SK-N-SH (cell line): ENCODE data around the gene KCNIP4. TPM values are rescaled to one million over a fixed set of nuclear protein-coding genes. Genes with fewer than 3 reads are reported as not detected.
A peak's percentile ranks its signal among the peaks of the same experiment; 100 is the strongest.

Experiments
- CTCF ChIA-PET: fragments of 300-600, 350-600 bp; formaldehyde crosslinking; extraction: SDS; loops from one replicate; lab custom pipeline; 2021; lab: Yijun Ruan, JAX
- POLR2A ChIA-PET: fragments of 350-600 bp; sonication (Branson Sonifier 250); formaldehyde crosslinking; extraction: SDS; loops from one replicate; lab custom pipeline; 2020; ENCODE audit warnings: antibody characterized with exemption, inconsistent platforms; lab: Yijun Ruan, JAX
- DNase-seq: peaks from one replicate; pipeline ENCODE4 v3.0.0; 2012
- H2AFZ ChIP-seq: fragments of 200-600 bp; sonication (generic); 2 replicates; pipeline ENCODE4 v1.8.1; 2016; ENCODE audit warnings: antibody characterized with exemption, mild to moderate bottlenecking, low read depth
- H3F3A ChIP-seq: fragments of 200-600 bp; sonication (generic); replicated peaks from 2 replicates; pipeline ENCODE3; 2016; ENCODE audit warnings: antibody characterized with exemption, mild to moderate bottlenecking; ENCODE audit not compliant: insufficient read depth
- H3K27ac ChIP-seq, 2 experiments: fragments of 200-500 bp in 1 of 2; fragments of 200-600 bp in 1 of 2; sonication (Bioruptor generic) in 1 of 2; sonication (generic), shearing (Covaris generic) in 1 of 2; 2 replicates each; pipeline versions ENCODE4 v1.5.1 to v1.6.1; 2014 to 2016; ENCODE audit warnings: low read depth in 2 of 2, inconsistent platforms in 1 of 2, low read length in 1 of 2, mild to moderate bottlenecking in 1 of 2, mixed read lengths in 1 of 2
- H3K27me3 ChIP-seq: fragments of 200-600 bp; sonication (generic), shearing (Covaris generic); 2 replicates; pipeline ENCODE4 v1.6.1; 2016; ENCODE audit warnings: mixed run types; ENCODE audit not compliant: insufficient read depth
- H3K36me3 ChIP-seq, 2 experiments: fragments of 200-500 bp in 1 of 2; fragments of 200-600 bp in 1 of 2; sonication (Bioruptor generic) in 1 of 2; sonication (generic) in 1 of 2; replicated peaks in 1 of 2; 2 replicates each; pipeline versions ENCODE3 to v1.5.1; 2014 to 2016; ENCODE audit warnings: low read length in 1 of 2, mild to moderate bottlenecking in 1 of 2; ENCODE audit not compliant: insufficient read depth in 2 of 2, control insufficient read depth in 1 of 2
- H3K4me1 ChIP-seq, 2 experiments: fragments of 200-500 bp in 1 of 2; fragments of 200-600 bp in 1 of 2; sonication (Bioruptor generic) in 1 of 2; sonication (generic), shearing (Covaris generic) in 1 of 2; 2 replicates each; pipeline versions ENCODE4 v1.5.1 to v1.6.1; 2014 to 2016; ENCODE audit warnings: low read depth in 1 of 2, low read length in 1 of 2, mixed run types in 1 of 2; ENCODE audit not compliant: insufficient read depth in 2 of 2, control insufficient read depth in 1 of 2
- H3K4me2 ChIP-seq: fragments of 200-600 bp; sonication (generic), shearing (Covaris generic); 2 replicates; pipeline ENCODE4 v1.6.1; 2017; ENCODE audit warnings: mixed run types
- H3K4me3 ChIP-seq, 2 experiments: fragments of 200-500 bp in 1 of 2; fragments of 200-600 bp in 1 of 2; sonication (Bioruptor generic) in 1 of 2; sonication (generic), shearing (Covaris generic) in 1 of 2; 2 replicates each; pipeline versions ENCODE4 v1.5.1 to v1.8.1; 2014 to 2016; ENCODE audit warnings: low read depth in 2 of 2, inconsistent platforms in 1 of 2, low read length in 1 of 2, mild to moderate bottlenecking in 1 of 2, mixed read lengths in 1 of 2, moderate library complexity in 1 of 2
- H3K79me2 ChIP-seq: fragments of 200-600 bp; sonication (generic); 2 replicates; pipeline ENCODE4 v1.8.1; 2017; ENCODE audit warnings: mild to moderate bottlenecking; ENCODE audit not compliant: insufficient read depth
- H3K9ac ChIP-seq: fragments of 200-600 bp; sonication (generic); 2 replicates; pipeline ENCODE4 v1.6.1; 2017; ENCODE audit warnings: mixed run types
- H3K9me2 ChIP-seq: fragments of 200-600 bp; sonication (generic); 2 replicates; pipeline ENCODE4 v1.6.1; 2017; ENCODE audit warnings: mixed run types
- H3K9me3 ChIP-seq: fragments of 200-600 bp; sonication (generic); 2 replicates; pipeline ENCODE4 v1.6.1; 2017; ENCODE audit warnings: mixed run types, mild to moderate bottlenecking, moderate library complexity
- H4K20me1 ChIP-seq: fragments of 200-600 bp; sonication (generic); 2 replicates; pipeline ENCODE4 v1.6.1; 2017; ENCODE audit warnings: mild to moderate bottlenecking, mixed run types; ENCODE audit not compliant: insufficient read depth
- CTCF ChIP-seq: fragments of 200-600 bp; sonication (generic); IDR thresholded peaks from 2 replicates; pipeline ENCODE4 v1.6.1; 2017; ENCODE audit warnings: antibody characterized with exemption, mild to moderate bottlenecking, moderate library complexity
- EP300 ChIP-seq, 2 experiments: IDR thresholded peaks; 2 replicates each; pipeline versions ENCODE4 v1.4.0 to v1.6.1; 2012; ENCODE audit warnings: borderline replicate concordance in 1 of 2, low read depth in 1 of 2, low read length in 1 of 2
- EZH2phosphoT487 ChIP-seq: fragments of 200-600 bp; sonication (generic); IDR thresholded peaks from 2 replicates; pipeline ENCODE4 v1.6.1; 2017; ENCODE audit warnings: low read depth, mixed run types, mild to moderate bottlenecking, antibody characterized with exemption, moderate library complexity, borderline replicate concordance
- FOSL2 ChIP-seq: IDR thresholded peaks from 2 replicates; pipeline ENCODE4 v1.4.0; 2012; ENCODE audit warnings: low read depth, mild to moderate bottlenecking, moderate library complexity, borderline replicate concordance
- IRF3 ChIP-seq: fragments of 150-350 bp; IDR thresholded peaks from 2 replicates; pipeline ENCODE4 v1.6.1; 2016; ENCODE audit warnings: mild to moderate bottlenecking, low read depth, low read length
- MEF2A ChIP-seq: IDR thresholded peaks from 2 replicates; pipeline ENCODE4 v1.4.0; 2012; ENCODE audit warnings: low read depth, borderline replicate concordance
- MXI1 ChIP-seq: IDR thresholded peaks from 2 replicates; pipeline ENCODE4 v1.6.1; 2012; ENCODE audit warnings: mild to moderate bottlenecking, low read depth, low read length, improper control_type of control experiment
- NFIC ChIP-seq: IDR thresholded peaks from 2 replicates; pipeline ENCODE4 v1.4.0; 2012; ENCODE audit warnings: borderline replicate concordance
- NRF1 ChIP-seq: IDR thresholded peaks from 2 replicates; pipeline ENCODE4 v1.6.1; 2012; ENCODE audit warnings: low read depth, mild to moderate bottlenecking, low read length
- PBX3 ChIP-seq: IDR thresholded peaks from 2 replicates; pipeline ENCODE4; 2012
- RAD21 ChIP-seq: IDR thresholded peaks from 2 replicates; pipeline ENCODE4 v1.6.1; 2012; ENCODE audit warnings: mild to moderate bottlenecking, low read length
- RFX5 ChIP-seq: IDR thresholded peaks from 2 replicates; pipeline ENCODE4 v1.6.1; 2012; ENCODE audit warnings: mild to moderate bottlenecking, improper control_type of control experiment, low read length
- SIN3A ChIP-seq: IDR thresholded peaks from 2 replicates; pipeline ENCODE4 v1.6.1; 2012; ENCODE audit warnings: low read depth, mild to moderate bottlenecking, low read length, moderate library complexity, borderline replicate concordance
- SMC3 ChIP-seq: IDR thresholded peaks from 2 replicates; pipeline ENCODE4 v1.6.1; 2012; ENCODE audit warnings: low read depth, low read length, improper control_type of control experiment
- TAF1 ChIP-seq: IDR thresholded peaks from 2 replicates; pipeline ENCODE4 v1.6.1; 2012; ENCODE audit warnings: low read depth, mild to moderate bottlenecking, low read length, moderate library complexity, borderline replicate concordance
- TEAD4 ChIP-seq: IDR thresholded peaks from 2 replicates; pipeline ENCODE4 v1.4.0; 2012; ENCODE audit warnings: mild to moderate bottlenecking, borderline replicate concordance; ENCODE audit not compliant: insufficient read depth
- USF1 ChIP-seq: IDR thresholded peaks from 2 replicates; pipeline ENCODE4 v1.4.0; 2012; ENCODE audit warnings: low read depth, borderline replicate concordance
- YY1 ChIP-seq: IDR thresholded peaks from 2 replicates; pipeline ENCODE4 v1.4.0; 2012; ENCODE audit warnings: low read depth, mild to moderate bottlenecking
- ZBTB33 ChIP-seq: IDR thresholded peaks from 2 replicates; pipeline ENCODE4 v1.4.0; 2012; ENCODE audit warnings: low read depth, borderline replicate concordance
- WGBS: methylation state at CpG from one replicate; pipeline ENCODE4 v1.1.6; 2017; ENCODE audit warnings: low lambda C conversion rate; 5-methylcytosine and 5-hydroxymethylcytosine counted together
- polyA plus RNA-seq, 3 experiments: library from polyadenylated mRNA; depleted of rRNA; stranded (reverse); fragments of >200 nt; gene quantifications; 2 replicates each; pipeline ENCODE4 v1.2.3, GENCODE V29; 2012

Gene KCNIP4
- polyA plus RNA-seq, 1 of the 3 experiments (the other 2 are of a cell fraction), result 0.18 TPM

GRCh38 chr4:20832826-20833225 lies 1115.7 kb downstream of the KCNIP4 start:
- Histone ChIP-seq H2AFZ (no peak overlapping the region), H4K20me1 (no peaks in the 10 kb centered on the region), H3F3A (no peaks in the 10 kb centered on the region), H3K27me3 (no peaks in the 10 kb centered on the region), H3K36me3 (no peaks in the 10 kb centered on the region), H3K9ac (peak overlapping the region; percentile 19; the same call in 1 of the 2 replicates), H3K9me2 (no peaks in the 10 kb centered on the region), H3K4me3 (no peak overlapping the region), H3K9me3 (no peaks in the 10 kb centered on the region), H3K79me2 (no peaks in the 10 kb centered on the region), H3K27ac (peak overlapping the region in 1 of 2 experiments; percentile 51; a peak in 2 of 4 replicates), H3K4me2 (no peak overlapping the region), H3K4me1 (no peaks in the 10 kb centered on the region; a peak in 1 of 4 replicates)
- WGBS, result 90% methylated on average over 3 of the region's 3 CpGs
- DNase-seq, result no peak
- ChIA-PET CTCF (no interaction called here), POLR2A (no interaction called here)
- no peak for TF ChIP-seq NFIC
- no peak for TF ChIP-seq ZBTB33
- TF ChIP-seq MEF2A, result no peak
- TF ChIP-seq TAF1, result no peak
- no peak for TF ChIP-seq SIN3A
- no peak for TF ChIP-seq PBX3
- no peak for TF ChIP-seq IRF3
- no peak for TF ChIP-seq EZH2phosphoT487
- no peak for TF ChIP-seq CTCF

GRCh38 chr4:20831746-20832145 lies 1116.8 kb downstream of the KCNIP4 start:
- Histone ChIP-seq H3K79me2 (no peaks in the 10 kb centered on the region), H3K9me2 (no peaks in the 10 kb centered on the region), H3F3A (no peaks in the 10 kb centered on the region), H3K36me3 (no peaks in the 10 kb centered on the region), H3K9ac (no peak overlapping the region), H4K20me1 (no peaks in the 10 kb centered on the region), H3K9me3 (no peaks in the 10 kb centered on the region), H3K4me3 (no peak overlapping the region), H3K27me3 (no peaks in the 10 kb centered on the region), H3K27ac (0 out of 4 replicates have a peak overlapping the region, but pooled peaks of 1 of the 2 experiments have one; percentile 51), H2AFZ (no peak overlapping the region), H3K4me1 (no peaks in the 10 kb centered on the region; a peak in 1 of 4 replicates), H3K4me2 (no peak overlapping the region)
- POLR2A ChIA-PET, result no interaction called here
- no peak for DNase-seq
- WGBS, result 76% methylated on average over 1 of the region's 1 CpG
- CTCF ChIA-PET, result no interaction called here
- TF ChIP-seq USF1 (no peak), RAD21 (no peak), TEAD4 (no peak), RFX5 (no peak), SMC3 (no peak), MEF2A (no peak), EP300 (IDR thresholded peaks at IDR 0.05; ENCODE audit: borderline replicate concordance in 1 of 2, low read depth in 1 of 2, low read length in 1 of 2) (no peak), YY1 (no peak), MXI1 (no peak), IRF3 (no peak), FOSL2 (no peak), NRF1 (no peak)
